Measurements from ENCODE around the gene TBP.

TBP gene

GRCh38 chr6:170545405-170545804 lies 8.8 kb upstream of the TBP start:
- H4K20me1 ChIP-seq (ENCODE audit: insufficient read depth): 0 out of 2 replicates have a peak, but pooled peaks cover 13% of the 10 kb centered on the region

GRCh38 chr6:170552765-170553533 lies 1.2 kb upstream of the TBP start, which contains the start of gene PSMB1:
TSS of gene PSMB1 (minus strand) at chr6:170553307. CDS start at chr6:170553242, 65 bp downstream.
- Histone ChIP-seq H3K27me3 (ENCODE audit: insufficient read depth, low read depth) (no peaks in the 10 kb centered on the region), H3K4me1 (ENCODE audit: low read depth, poor library complexity, severe bottlenecking) (peaks cover 44% of the 10 kb centered on the region), H2AFZ (ENCODE audit: low read depth) (peak within 1 kb of the TSS; percentile 83), H3K36me3 (ENCODE audit: insufficient read depth) (peaks cover 12% of the 10 kb centered on the region; the same call in 1 of the 2 replicates), H3K4me3 (IDR thresholded peaks at IDR 0.05; ENCODE audit: insufficient read depth, low read depth, low read length) (no peak within 1 kb of the TSS), H4K20me1 (ENCODE audit: insufficient read depth) (peaks cover 14% of the 10 kb centered on the region; the same call in 1 of the 2 replicates), H3K9ac (peak within 1 kb of the TSS; percentile 84), H3K4me2 (peak within 1 kb of the TSS; percentile 90), H3K27ac (peak within 1 kb of the TSS; percentile 97), H3K79me2 (ENCODE audit: insufficient read depth, low read depth) (peaks cover 92% of the 10 kb centered on the region)
- TF ChIP-seq CTCF (conservative IDR thresholded peaks at IDR 0.05; ENCODE audit: low read depth, low read length): no peak

More at GRCh38 chr6:170545405-170545804, 8.8 kb upstream of the TBP start:
- peaks cover 69% of the 10 kb centered on the region for H3K79me2 ChIP-seq (ENCODE audit: insufficient read depth, low read depth)
- no peak overlapping the region for H3K4me2 ChIP-seq
- no peak overlapping the region for H3K4me3 ChIP-seq (IDR thresholded peaks at IDR 0.05; ENCODE audit: insufficient read depth, low read depth, low read length)
- no peak overlapping the region for H2AFZ ChIP-seq (ENCODE audit: low read depth)
- no peak overlapping the region for H3K9ac ChIP-seq
- no peaks in the 10 kb centered on the region for H3K27me3 ChIP-seq (ENCODE audit: insufficient read depth, low read depth)
- no peak overlapping the region for H3K27ac ChIP-seq
- peaks cover 8% of the 10 kb centered on the region for H3K4me1 ChIP-seq (ENCODE audit: low read depth, poor library complexity, severe bottlenecking)
- peaks cover 39% of the 10 kb centered on the region; the same call in 1 of the 2 replicates for H3K36me3 ChIP-seq (ENCODE audit: insufficient read depth)
- TF ChIP-seq CTCF (conservative IDR thresholded peaks at IDR 0.05; ENCODE audit: low read depth, low read length): no peak

GRCh38 chr6:170553534-170554012 lies 596 bp upstream of the TBP start:
- H2AFZ ChIP-seq (ENCODE audit: low read depth): peak overlapping the region; percentile 83
- H3K36me3 ChIP-seq (ENCODE audit: insufficient read depth): peaks cover 9% of the 10 kb centered on the region; the same call in 1 of the 2 replicates
- H3K4me1 ChIP-seq (ENCODE audit: low read depth, poor library complexity, severe bottlenecking): peaks cover 48% of the 10 kb centered on the region
- H3K27me3 ChIP-seq (ENCODE audit: insufficient read depth, low read depth): no peaks in the 10 kb centered on the region
- H3K4me2 ChIP-seq: peak overlapping the region; percentile 90
- peak overlapping the region; percentile 84 for H3K9ac ChIP-seq
- peak overlapping the region; percentile 97 for H3K27ac ChIP-seq
- peaks cover 14% of the 10 kb centered on the region; the same call in 1 of the 2 replicates for H4K20me1 ChIP-seq (ENCODE audit: insufficient read depth)
- H3K79me2 ChIP-seq (ENCODE audit: insufficient read depth, low read depth): peaks cover 91% of the 10 kb centered on the region
- no peak overlapping the region for H3K4me3 ChIP-seq (IDR thresholded peaks at IDR 0.05; ENCODE audit: insufficient read depth, low read depth, low read length)
- TF ChIP-seq CTCF (conservative IDR thresholded peaks at IDR 0.05; ENCODE audit: low read depth, low read length): no peak

GRCh38 chr6:170554796-170555137 lies 598 bp downstream of the TBP start:
- Histone ChIP-seq H3K4me3 (IDR thresholded peaks at IDR 0.05; ENCODE audit: insufficient read depth, low read depth, low read length) (no peak overlapping the region), H3K36me3 (ENCODE audit: insufficient read depth) (peaks cover 7% of the 10 kb centered on the region; the same call in 1 of the 2 replicates), H3K27me3 (ENCODE audit: insufficient read depth, low read depth) (no peaks in the 10 kb centered on the region), H3K4me1 (ENCODE audit: low read depth, poor library complexity, severe bottlenecking) (peaks cover 46% of the 10 kb centered on the region), H3K79me2 (ENCODE audit: insufficient read depth, low read depth) (peaks cover 83% of the 10 kb centered on the region), H4K20me1 (ENCODE audit: insufficient read depth) (peaks cover 6% of the 10 kb centered on the region; the same call in 1 of the 2 replicates), H3K9ac (peak overlapping the region; percentile 72), H2AFZ (ENCODE audit: low read depth) (peak overlapping the region; percentile 83; the same call in 1 of the 2 replicates), H3K4me2 (peak overlapping the region; percentile 83), H3K27ac (peak overlapping the region; percentile 97; the same call in 1 of the 2 replicates)
- no peak for TF ChIP-seq CTCF (conservative IDR thresholded peaks at IDR 0.05; ENCODE audit: low read depth, low read length)
